Fibroblast of lung (primary cell): ENCODE data around the gene CLDN34. TPM values are rescaled to one million over a fixed set of nuclear protein-coding genes. Genes with fewer than 3 reads are reported as not detected.

Source experiments
- DNase-seq, 2 donors: peaks; one replicate each; pipeline versions ENCODE4 v3.0.0 to v3.0.0-alpha.2; 2010; ENCODE audit warnings: low read depth in 2 of 2
- H2AFZ ChIP-seq: 2 replicates; pipeline ENCODE4 v1.5.1; 2012; ENCODE audit warnings: low read length, control low read depth, inconsistent platforms
- H3K27ac ChIP-seq: 2 replicates; pipeline ENCODE4 v1.5.1; 2011; ENCODE audit warnings: low read length, control low read depth; ENCODE audit not compliant: insufficient read depth
- H3K27me3 ChIP-seq: 2 replicates; pipeline ENCODE4 v1.5.1; 2011; ENCODE audit warnings: mild to moderate bottlenecking, low read length; ENCODE audit not compliant: control insufficient read depth, insufficient read depth
- H3K36me3 ChIP-seq: 2 replicates; pipeline ENCODE4 v1.5.1; 2011; ENCODE audit warnings: low read length; ENCODE audit not compliant: control insufficient read depth, insufficient read depth
- H3K4me1 ChIP-seq: 2 replicates; pipeline ENCODE4 v1.5.1; 2011; ENCODE audit warnings: low read length; ENCODE audit not compliant: control insufficient read depth, insufficient read depth; ENCODE audit errors: extremely low read depth
- H3K4me2 ChIP-seq: 2 replicates; pipeline ENCODE4 v1.5.1; 2011; ENCODE audit warnings: low read length, control low read depth; ENCODE audit not compliant: insufficient read depth; ENCODE audit errors: extremely low read depth
- H3K4me3 ChIP-seq, 4 experiments: fragments of 200-600 bp in 1 of 4; sonication (generic) in 1 of 4; replicated peaks in 1 of 4; 2 replicates each; pipeline ENCODE4 v1.5.1; 2011 to 2016; ENCODE audit warnings: low read length in 4 of 4, low read depth in 3 of 4, mild to moderate bottlenecking in 3 of 4, control low read depth in 2 of 4, inconsistent platforms in 1 of 4, mixed read lengths in 1 of 4; ENCODE audit not compliant: insufficient read depth in 1 of 4; ENCODE audit errors: control extremely low read depth in 1 of 4
- H3K79me2 ChIP-seq: 2 replicates; pipeline ENCODE4 v1.5.1; 2012; ENCODE audit warnings: mild to moderate bottlenecking, low read length, inconsistent platforms; ENCODE audit not compliant: control insufficient read depth, insufficient read depth
- H3K9ac ChIP-seq: 2 replicates; pipeline ENCODE4 v1.5.1; 2011; ENCODE audit warnings: mild to moderate bottlenecking, low read length, control low read depth; ENCODE audit not compliant: insufficient read depth
- H3K9me3 ChIP-seq: 2 replicates; pipeline ENCODE4 v1.5.1; 2012; ENCODE audit warnings: low read depth, low read length; ENCODE audit not compliant: control insufficient read depth, insufficient read depth
- H4K20me1 ChIP-seq: 2 replicates; pipeline ENCODE4 v1.5.1; 2011; ENCODE audit warnings: low read length; ENCODE audit not compliant: control insufficient read depth, insufficient read depth; ENCODE audit errors: extremely low read depth
- CTCF ChIP-seq, 2 donors: IDR thresholded peaks in 1 of 2; conservative IDR thresholded peaks in 1 of 2; 1 replicate in 1 of 2; 2 replicates in 1 of 2; pipeline ENCODE4 v1.5.1; 2011 to 2012; ENCODE audit warnings: low read length in 2 of 2, control low read depth in 1 of 2, inconsistent platforms in 1 of 2, low read depth in 1 of 2, mild to moderate bottlenecking in 1 of 2
- EZH2 ChIP-seq: IDR thresholded peaks from 2 replicates; pipeline ENCODE4 v1.5.1; 2012; ENCODE audit warnings: low read length, control low read depth, mild to moderate bottlenecking; ENCODE audit errors: missing control alignments
- polyA plus RNA-seq, 2 donors: library from polyadenylated mRNA; depleted of rRNA in 1 of 2; stranded (reverse) in 1 of 2; unstranded in 1 of 2; fragments of >200 nt; gene quantifications; 2 replicates each; pipeline ENCODE4 v1.2.1, GENCODE V29; 2011 to 2012; ENCODE audit warnings: missing spikeins in 1 of 2
- total RNA-seq: library from RNA; depleted of rRNA; stranded (reverse); fragments of >200 nt; gene quantifications from 2 replicates; pipeline ENCODE4 v1.2.1, GENCODE V29; 2014

Gene CLDN34
- total and polyA plus RNA-seq, 2 donors (not counting 1 experiment from before 2014, with no cell fraction given): not detected

- H3K4me1 ChIP-seq: no peaks in the 10 kb centered on the region
- no peak overlapping the region for H3K9ac ChIP-seq
- no peak overlapping the region for H3K27ac ChIP-seq
- no peaks in the 10 kb centered on the region for H3K36me3 ChIP-seq
- TF ChIP-seq CTCF (conservative IDR thresholded peaks at IDR 0.05 in 1 of 2, IDR thresholded peaks at IDR 0.05 in 1 of 2; ENCODE audit: low read depth in 1 of 2, low read length in 2 of 2) (no peak), EZH2 (no peak)
- H3K79me2 ChIP-seq: no peaks in the 10 kb centered on the region
- H3K27me3 ChIP-seq: no peaks in the 10 kb centered on the region
- no peaks in the 10 kb centered on the region for H4K20me1 ChIP-seq
- no peak for DNase-seq
- no peak overlapping the region for H2AFZ ChIP-seq
- H3K9me3 ChIP-seq: no peaks in the 10 kb centered on the region
- H3K4me3 ChIP-seq: no peak overlapping the region
- no peak overlapping the region for H3K4me2 ChIP-seq
Observed at GRCh38 chrX:9977635-9978034, 10.5 kb downstream of the CLDN34 start.

GRCh38 chrX:9980401-9980800 is 13.2 kb downstream of the CLDN34 start:
- no peak overlapping the region for H3K4me3 ChIP-seq
- H3K27me3 ChIP-seq: no peaks in the 10 kb centered on the region
- no peaks in the 10 kb centered on the region for H4K20me1 ChIP-seq
- no peaks in the 10 kb centered on the region for H3K79me2 ChIP-seq
- no peak for TF ChIP-seq EZH2
- TF ChIP-seq CTCF (conservative IDR thresholded peaks at IDR 0.05 in 1 of 2, IDR thresholded peaks at IDR 0.05 in 1 of 2; ENCODE audit: low read depth in 1 of 2, low read length in 2 of 2): no peak
- H2AFZ ChIP-seq: no peak overlapping the region
- no peaks in the 10 kb centered on the region for H3K36me3 ChIP-seq
- no peaks in the 10 kb centered on the region for H3K9me3 ChIP-seq
- H3K27ac ChIP-seq: no peak overlapping the region
- no peak for DNase-seq
- no peak overlapping the region for H3K9ac ChIP-seq
- no peak overlapping the region for H3K4me2 ChIP-seq
- no peaks in the 10 kb centered on the region for H3K4me1 ChIP-seq

GRCh38 chrX:9980927-9981326 is 13.8 kb downstream of the CLDN34 start:
- no peaks in the 10 kb centered on the region for H3K9me3 ChIP-seq
- no peaks in the 10 kb centered on the region for H3K4me1 ChIP-seq
- H3K27me3 ChIP-seq: no peaks in the 10 kb centered on the region
- no peaks in the 10 kb centered on the region for H4K20me1 ChIP-seq
- H3K27ac ChIP-seq: no peak overlapping the region
- no peaks in the 10 kb centered on the region for H3K79me2 ChIP-seq
- no peak overlapping the region for H3K4me3 ChIP-seq
- TF ChIP-seq CTCF (conservative IDR thresholded peaks at IDR 0.05 in 1 of 2, IDR thresholded peaks at IDR 0.05 in 1 of 2; ENCODE audit: low read depth in 1 of 2, low read length in 2 of 2): no peak
- no peak for TF ChIP-seq EZH2
- H3K36me3 ChIP-seq: no peaks in the 10 kb centered on the region
- H3K4me2 ChIP-seq: no peak overlapping the region
- no peak overlapping the region for H3K9ac ChIP-seq
- no peak overlapping the region for H2AFZ ChIP-seq
- DNase-seq: no peak
